B cell (primary cell): Measurements from ENCODE around the gene MCM7. TPM values are rescaled to one million over a fixed set of nuclear protein-coding genes. Genes with fewer than 3 reads are reported as not detected.

Source experiments
- ATAC-seq: fragments of 200-7000 bp; cut with Tn5 transposase; one replicate; pipeline ENCODE4 v1.10.0; 2021; ENCODE audit warnings: low read depth, mild to moderate bottlenecking, moderate number of reproducible peaks, moderate library complexity
- CTCF ChIA-PET: fragments of 350-600 bp; sonication (Branson Sonifier 250); formaldehyde crosslinking; loops from one replicate; lab custom pipeline; 2021; ENCODE audit warnings: antibody characterized with exemption, inconsistent platforms; lab: Charles Lee
- POLR2A ChIA-PET: fragments of 350-600 bp; sonication (Branson Sonifier 250); formaldehyde crosslinking; loops from one replicate; lab custom pipeline; 2021; ENCODE audit warnings: antibody characterized with exemption; lab: Charles Lee
- DNase-seq: peaks from one replicate; pipeline ENCODE4 v3.0.0; 2013
- H2AFZ ChIP-seq: 2 replicates; pipeline ENCODE4 v1.6.1; 2012; ENCODE audit warnings: mild to moderate bottlenecking, low read depth, low read length; ENCODE audit not compliant: insufficient read depth, poor library complexity, severe bottlenecking
- H3K27ac ChIP-seq, 2 donors: 1 replicate in 1 of 2; 2 replicates in 1 of 2; pipeline ENCODE4 v1.5.1; 2012 to 2013; ENCODE audit warnings: low read length in 2 of 2, mild to moderate bottlenecking in 2 of 2, moderate library complexity in 1 of 2
- H3K27me3 ChIP-seq, 4 experiments: fragments of 200-600 bp in 1 of 4; sonication (generic) in 1 of 4; replicated peaks in 1 of 4; 1 replicate in 2 of 4; 2 replicates in 2 of 4; pipeline versions ENCODE4 v1.6.1 to v1.7.0; 2013 to 2016; ENCODE audit warnings: low read length in 3 of 4, mild to moderate bottlenecking in 2 of 4, mixed read lengths in 1 of 4, moderate library complexity in 1 of 4; ENCODE audit not compliant: insufficient read depth in 4 of 4, control insufficient read depth in 3 of 4; ENCODE audit errors: control extremely low read depth in 1 of 4
- H3K36me3 ChIP-seq, 2 experiments: replicated peaks in 1 of 2; 1 replicate in 1 of 2; 2 replicates in 1 of 2; pipeline versions ENCODE4 v1.6.1 to v1.7.1; 2013; ENCODE audit warnings: low read length in 1 of 2; ENCODE audit not compliant: insufficient read depth in 2 of 2, control insufficient read depth in 1 of 2; ENCODE audit errors: control extremely low read depth in 1 of 2, extremely low read depth in 1 of 2
- H3K4me1 ChIP-seq, 2 donors: fragments of 200-600 bp in 1 of 2; sonication (generic) in 1 of 2; 1 replicate in 1 of 2; 2 replicates in 1 of 2; pipeline versions ENCODE4 v1.5.1 to v1.6.1; 2013 to 2017; ENCODE audit warnings: low read length in 2 of 2; ENCODE audit not compliant: control insufficient read depth in 2 of 2, insufficient read depth in 2 of 2
- H3K4me2 ChIP-seq: replicated peaks from 2 replicates; pipeline ENCODE3; 2012; ENCODE audit warnings: mild to moderate bottlenecking, low read depth, low read length; ENCODE audit not compliant: poor library complexity, severe bottlenecking
- H3K4me3 ChIP-seq, 5 experiments: fragments of 200-600 bp in 1 of 5; sonication (generic) in 1 of 5; 1 replicate in 3 of 5; 2 replicates in 2 of 5; pipeline versions ENCODE4 v1.5.1 to v1.7.0; 2011 to 2016; ENCODE audit warnings: low read length in 4 of 5, mild to moderate bottlenecking in 4 of 5, low read depth in 2 of 5, control low read depth in 1 of 5, moderate library complexity in 1 of 5; ENCODE audit not compliant: insufficient read depth in 1 of 5; ENCODE audit errors: control extremely low read depth in 1 of 5, extremely low read depth in 1 of 5
- H3K79me2 ChIP-seq: fragments of 200-600 bp; sonication (generic); one replicate; pipeline ENCODE4 v1.6.0; 2016; ENCODE audit warnings: low read length; ENCODE audit not compliant: control insufficient read depth, insufficient read depth
- H3K9ac ChIP-seq: fragments of 200-600 bp; sonication (generic); 2 replicates; pipeline ENCODE4 v1.6.1; 2017; ENCODE audit warnings: mild to moderate bottlenecking, low read length, moderate library complexity
- H3K9me3 ChIP-seq, 3 donors: one replicate each; pipeline versions ENCODE4 v1.6.1 to v1.7.1; 2013; ENCODE audit warnings: low read length in 2 of 3; ENCODE audit not compliant: control insufficient read depth in 2 of 3, insufficient read depth in 1 of 3; ENCODE audit errors: control extremely low read depth in 1 of 3
- H4K20me1 ChIP-seq: 2 replicates; pipeline ENCODE4 v1.6.0; 2012; ENCODE audit warnings: mild to moderate bottlenecking, low read length; ENCODE audit not compliant: insufficient read depth, control insufficient read depth, poor library complexity, severe bottlenecking
- H3K27ac Mint-ChIP-seq: one replicate; pipeline ENCODE4 v1.8.0; 2021; ENCODE audit warnings: mixed read lengths
- H3K27me3 Mint-ChIP-seq: one replicate; pipeline ENCODE4 v1.8.0; 2021; ENCODE audit warnings: mixed read lengths
- H3K4me1 Mint-ChIP-seq: one replicate; pipeline ENCODE4 v1.8.0; 2021; ENCODE audit warnings: mixed read lengths
- H3K4me3 Mint-ChIP-seq: one replicate; pipeline ENCODE4 v1.8.0; 2021; ENCODE audit warnings: mixed read lengths
- H3K9me3 Mint-ChIP-seq: one replicate; pipeline ENCODE4 v1.8.0; 2022; ENCODE audit warnings: mixed read lengths; ENCODE audit not compliant: insufficient read depth
- CTCF ChIP-seq: fragments of 200-600 bp; IDR thresholded peaks from one replicate; pipeline ENCODE4 v1.8.0; 2022; ENCODE audit warnings: antibody characterized with exemption, mild to moderate bottlenecking
- EZH2 ChIP-seq: IDR thresholded peaks from 2 replicates; pipeline ENCODE4 v1.6.1; 2012; ENCODE audit warnings: borderline replicate concordance, low read depth, mild to moderate bottlenecking, moderate library complexity, low read length; ENCODE audit not compliant: insufficient read depth, poor library complexity, severe bottlenecking
- WGBS: methylation state at CpG from one replicate; pipeline ENCODE4 v1.1.5; 2013; ENCODE audit warnings: missing lambda C conversion rate; ENCODE audit not compliant: insufficient coverage; 5-methylcytosine and 5-hydroxymethylcytosine counted together
- intact Hi-C: fragments of 100-400 bp; cut with micrococcal nuclease; formaldehyde crosslinking; loops from one replicate; pipeline ENCODE4 v1.10.0; 2022
- polyA plus RNA-seq: library from polyadenylated mRNA; depleted of rRNA; stranded (reverse); fragments of >200 nt; gene quantifications from 2 replicates; pipeline ENCODE4 v1.2.3, GENCODE V29; 2012
- total RNA-seq, 2 donors: library from RNA; stranded (reverse); fragments of 120-200 nt in 1 of 2; gene quantifications; 1 replicate in 1 of 2; 2 replicates in 1 of 2; pipeline versions ENCODE4 v1.2.3 to v1.2.4, GENCODE V29; 2013 to 2022

The MCM7 gene
- total and polyA plus RNA-seq, 2 donors (not counting 1 experiment from before 2014, with no cell fraction given): 154 to 171 TPM

- H3K27ac ChIP-seq: no peak overlapping the region
- no peak for ATAC-seq
- H3K79me2 ChIP-seq: peaks cover 14% of the 10 kb centered on the region
- H3K4me1 ChIP-seq: no peaks in the 10 kb centered on the region
- H3K9me3 ChIP-seq: peaks cover 1 to 38% (median 26%) of the 10 kb centered on the region in 3 donors
- peaks cover 18% of the 10 kb centered on the region for H4K20me1 ChIP-seq
- no peak overlapping the region for H3K4me2 ChIP-seq
- H3K27me3 ChIP-seq: no peaks in the 10 kb centered on the region
- H3K9ac ChIP-seq: no peak overlapping the region
- intact Hi-C loops: no loop called here
- CTCF ChIA-PET: no interaction called here
- Mint-ChIP-seq H3K27me3 (no peaks in the 10 kb centered on the region), H3K4me3 (no peak overlapping the region), H3K4me1 (peaks cover 9% of the 10 kb centered on the region), H3K9me3 (peaks cover 14% of the 10 kb centered on the region), H3K27ac (no peak overlapping the region)
- no peak overlapping the region for H3K4me3 ChIP-seq
- 98% methylated on average over 5 of the region's 7 CpGs for WGBS
- no peak for DNase-seq
- TF ChIP-seq CTCF (no peak), EZH2 (no peak)
- POLR2A ChIA-PET: no interaction called here
- H3K36me3 ChIP-seq: peaks cover 28 to 81% of the 10 kb centered on the region in 2 experiments
- no peak overlapping the region for H2AFZ ChIP-seq
Observed at GRCh38 chr7:100074841-100075240, 26.4 kb downstream of the MCM7 start.

GRCh38 chr7:100072462-100072861 lies 28.7 kb downstream of the MCM7 start:
- Mint-ChIP-seq H3K27me3 (no peaks in the 10 kb centered on the region), H3K27ac (no peak overlapping the region)
- ATAC-seq: no peak

More at GRCh38 chr7:100072462-100072861, 28.7 kb downstream of the MCM7 start:
- H3K4me1 ChIP-seq: no peaks in the 10 kb centered on the region
- peaks cover 2% of the 10 kb centered on the region for H3K4me1 Mint-ChIP-seq
- H3K4me3 ChIP-seq: no peak overlapping the region
- ChIA-PET POLR2A (interaction anchor here (0.8 kb wide), 1 partner anchor 57 kb away, joined by 5 read pairs; the partner anchor contains the start of gene ZKSCAN1), CTCF (interaction anchor here (1.0 to 1.6 kb wide), 2 partner anchors 14 to 46 kb away, joined by 3 to 4 read pairs; no protein-coding TSS in a partner anchor)
- peaks cover 14% of the 10 kb centered on the region for H3K9me3 Mint-ChIP-seq
- H3K4me3 Mint-ChIP-seq: no peak overlapping the region
- no peak overlapping the region for H3K27ac ChIP-seq
- intact Hi-C loops: no loop called here
- H3K36me3 ChIP-seq: peaks cover 26 to 72% of the 10 kb centered on the region in 2 experiments
- H3K27me3 ChIP-seq: no peaks in the 10 kb centered on the region
- no peak overlapping the region for H3K4me2 ChIP-seq
- H3K9ac ChIP-seq: no peak overlapping the region
- peaks cover 1 to 47% (median 26%) of the 10 kb centered on the region in 3 donors for H3K9me3 ChIP-seq
- no peak overlapping the region for H2AFZ ChIP-seq
- no peaks in the 10 kb centered on the region for H3K79me2 ChIP-seq
- TF ChIP-seq CTCF (no peak), EZH2 (no peak)
- no peak for DNase-seq
- 99% methylated on average over 10 of the region's 10 CpGs for WGBS
- peaks cover 9% of the 10 kb centered on the region for H4K20me1 ChIP-seq
